NCI-H2196 treated with DMSO at 0.1 percent for 48 hours (cell line): Measurements from ENCODE around the gene GASK1A.

Source experiments
- DNase-seq: peaks from one replicate; lab custom pipeline; 2025; ENCODE audit not compliant: unreplicated experiment; lab: John Stamatoyannopoulos, UW

GASK1A gene

DNA sequence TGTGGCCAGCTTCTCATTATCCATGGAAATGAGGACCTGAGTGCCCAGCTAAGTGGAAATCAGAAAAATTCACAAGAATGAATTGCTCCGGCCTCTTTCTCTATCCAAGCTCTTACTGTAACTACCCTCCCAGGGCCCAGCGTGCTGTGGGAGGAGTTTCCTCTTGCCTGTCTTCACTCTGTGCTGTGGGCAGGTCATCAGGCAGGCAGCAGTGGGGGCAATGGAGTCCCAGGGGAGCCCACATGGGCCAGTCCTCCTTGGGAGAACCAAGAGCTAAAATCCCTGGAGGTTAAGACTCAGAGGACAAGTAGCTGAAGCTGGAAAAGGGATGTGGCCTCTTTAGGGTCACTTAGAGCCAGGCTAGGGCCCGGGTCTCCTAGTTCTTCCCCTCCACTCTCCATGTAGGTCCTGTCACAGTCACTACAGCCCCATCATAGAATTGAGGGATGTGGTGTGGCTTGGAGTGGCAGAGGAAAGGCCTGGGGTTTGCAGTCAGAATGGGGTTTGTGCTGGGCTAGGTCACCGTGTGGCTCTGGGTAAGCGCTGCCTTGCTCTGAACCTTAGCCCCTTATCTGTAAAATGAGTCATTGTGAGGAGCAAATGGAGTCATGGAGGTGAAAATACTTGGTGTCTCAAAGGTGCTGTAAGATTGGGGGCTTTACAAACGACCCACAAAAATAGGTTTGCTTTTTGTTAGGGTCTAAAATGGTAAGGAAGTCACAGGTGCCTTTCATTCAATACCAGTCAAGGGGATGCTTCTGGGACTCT is 3.7 kb downstream of the GASK1A start:
- no peak for DNase-seq

DNA sequence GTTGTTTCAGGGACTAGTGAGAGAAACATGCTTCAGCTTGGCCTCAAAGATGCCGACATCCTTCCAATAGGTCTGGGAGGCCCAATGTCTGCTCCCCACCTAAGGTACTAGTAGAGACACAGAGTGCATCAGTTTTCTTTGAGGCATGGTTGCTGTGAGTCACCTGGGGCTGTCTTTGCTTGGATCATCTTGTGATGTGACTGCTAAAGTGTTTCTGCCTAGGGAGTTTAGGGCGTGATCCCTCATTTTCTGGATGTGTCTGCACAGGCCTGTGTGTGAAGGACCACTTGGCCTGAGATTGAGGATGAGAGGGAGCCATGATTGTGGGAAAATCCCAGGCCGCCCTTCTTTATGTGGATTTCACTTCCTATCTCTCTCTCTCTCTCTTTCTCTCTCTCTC is 4.8 kb downstream of the GASK1A start:
- no peak for DNase-seq

- no peak for DNase-seq
These were observed 5.6 kb downstream of the GASK1A start for GRCh38 chr3:42984701-42985100.

- DNase-seq, result no peak
These were observed 9.0 kb downstream of the GASK1A start for GRCh38 chr3:42988097-42988496.

- DNase-seq, result no peak
These were observed 9.5 kb downstream of the GASK1A start for GRCh38 chr3:42988566-42988965.

- no peak for DNase-seq
These were observed 12.5 kb downstream of the GASK1A start for GRCh38 chr3:42991341-42992315.

GRCh38 chr3:42994595-42994994 is 15.5 kb downstream of the GASK1A start:
- no peak for DNase-seq

- no peak for DNase-seq
These were observed 16.9 kb downstream of the GASK1A start for GRCh38 chr3:42996021-42996420.

DNA sequence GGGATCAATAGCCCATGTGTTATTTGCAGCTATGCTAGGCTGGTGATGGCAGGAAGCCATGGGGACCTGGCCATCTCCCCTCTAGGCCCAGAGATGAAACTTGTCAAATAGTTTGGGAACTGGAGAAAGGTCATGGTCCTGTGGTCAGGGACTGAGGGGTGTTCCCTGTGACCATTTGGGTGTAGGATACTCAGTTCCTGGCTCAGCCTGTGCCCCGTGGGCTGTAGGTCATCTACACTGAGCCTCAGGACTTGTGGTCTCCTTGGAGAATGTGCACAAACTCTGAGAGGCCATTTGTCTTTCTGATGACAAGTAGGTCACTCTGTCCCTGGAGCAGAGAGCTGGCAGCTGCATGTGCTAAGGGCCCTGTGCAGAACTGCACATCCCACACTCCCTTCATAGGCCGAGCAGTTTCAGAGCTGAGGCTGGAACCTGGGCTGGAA is 17.5 kb downstream of the GASK1A start:
- no peak for DNase-seq

DNA sequence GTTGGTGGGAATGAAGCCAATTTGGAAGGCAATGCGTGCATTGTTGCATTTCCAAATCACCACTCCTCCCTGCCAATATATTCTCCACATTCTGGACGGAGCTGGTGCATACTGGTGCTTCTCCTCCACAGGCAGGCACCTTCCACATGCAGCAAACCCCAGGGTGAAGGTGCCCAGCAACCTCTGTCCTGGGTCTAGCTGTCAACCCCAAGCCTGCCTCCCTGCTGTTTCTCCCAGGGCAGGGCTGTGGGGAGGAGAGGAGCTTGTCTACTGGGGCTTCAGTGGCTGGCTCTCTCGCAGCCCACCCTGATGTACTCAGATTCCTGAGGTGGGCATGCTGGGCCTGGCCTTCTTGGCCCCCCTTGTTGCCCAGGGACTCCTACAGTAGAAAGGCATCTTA is 20.1 kb downstream of the GASK1A start:
- no peak for DNase-seq

DNA sequence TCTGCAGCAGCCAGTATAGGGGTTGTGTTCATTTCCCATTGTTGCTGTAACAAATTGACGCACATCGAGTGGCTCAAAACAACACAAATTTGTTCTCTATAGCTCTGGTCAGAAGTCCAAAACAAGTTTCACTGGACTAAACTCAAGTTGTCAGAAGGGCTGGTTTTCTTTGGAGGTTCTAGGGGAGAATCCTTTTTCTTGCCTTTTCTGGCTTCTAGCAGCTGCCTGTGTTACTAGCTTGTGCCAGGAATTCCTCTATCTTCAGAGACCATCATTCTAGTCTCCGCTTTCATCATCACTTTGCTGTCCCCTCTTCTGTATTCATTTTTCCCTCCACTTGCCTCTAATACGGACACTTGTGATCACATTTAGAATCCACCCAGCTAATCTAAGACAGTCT is 20.5 kb downstream of the GASK1A start:
- no peak for DNase-seq

GRCh38 chr3:43000387-43000786 is 21.3 kb downstream of the GASK1A start:
- no peak for DNase-seq

DNA sequence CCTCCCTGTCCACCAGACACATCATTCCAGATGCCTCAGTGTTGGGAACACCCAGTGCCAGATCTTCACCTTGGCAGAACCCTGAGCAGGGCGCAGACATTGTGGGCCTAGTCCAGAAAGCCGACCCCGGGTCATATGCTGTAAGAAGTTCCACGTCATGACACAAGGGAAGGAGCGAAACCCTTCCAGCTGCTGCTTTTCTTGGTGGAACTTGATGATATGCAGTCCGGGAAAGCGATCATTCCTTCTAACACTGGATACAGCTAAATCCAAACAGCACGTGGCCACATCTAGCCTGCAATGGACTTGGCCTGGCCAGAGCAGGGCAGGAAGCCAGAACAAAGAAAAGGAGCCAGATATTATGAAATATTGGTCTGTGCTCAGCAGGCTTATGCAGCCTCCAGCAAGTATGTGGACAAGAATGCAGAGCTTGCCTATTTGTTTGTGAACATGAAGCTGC is 22.0 kb downstream of the GASK1A start:
- no peak for DNase-seq

DNA sequence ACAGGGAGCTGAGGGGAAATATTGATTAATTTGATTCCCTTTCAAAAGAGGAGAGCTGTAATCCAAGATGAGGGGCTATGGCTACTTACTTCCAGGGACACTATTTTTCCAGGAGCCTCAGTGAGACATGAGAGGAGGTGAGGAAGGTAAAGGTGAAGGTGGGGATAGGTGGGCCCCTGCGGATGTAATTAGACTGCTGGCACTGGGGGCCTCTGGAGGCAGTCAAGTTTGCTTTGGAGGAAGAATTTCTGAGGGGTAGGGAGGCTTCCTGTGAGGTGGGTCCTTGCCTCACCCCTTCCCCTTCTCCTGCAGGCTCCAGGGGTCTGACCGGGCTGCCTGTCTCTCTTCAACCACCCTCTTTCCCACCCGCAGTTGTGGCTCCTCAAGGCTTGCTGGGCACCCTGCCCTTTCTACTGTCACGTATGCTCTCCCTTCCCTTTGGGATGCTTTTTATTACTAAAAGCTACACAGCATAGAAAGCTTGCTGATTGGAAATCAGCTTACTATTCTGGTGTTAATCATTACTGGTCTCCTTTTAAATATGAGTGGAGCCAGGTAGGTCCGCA is 22.5 kb downstream of the GASK1A start:
- DNase-seq, result no peak

GRCh38 chr3:43004282-43004681 is 25.2 kb downstream of the GASK1A start:
- DNase-seq, result no peak

- DNase-seq, result no peak
These were observed 26.1 kb downstream of the GASK1A start for GRCh38 chr3:43005253-43005652.

DNA sequence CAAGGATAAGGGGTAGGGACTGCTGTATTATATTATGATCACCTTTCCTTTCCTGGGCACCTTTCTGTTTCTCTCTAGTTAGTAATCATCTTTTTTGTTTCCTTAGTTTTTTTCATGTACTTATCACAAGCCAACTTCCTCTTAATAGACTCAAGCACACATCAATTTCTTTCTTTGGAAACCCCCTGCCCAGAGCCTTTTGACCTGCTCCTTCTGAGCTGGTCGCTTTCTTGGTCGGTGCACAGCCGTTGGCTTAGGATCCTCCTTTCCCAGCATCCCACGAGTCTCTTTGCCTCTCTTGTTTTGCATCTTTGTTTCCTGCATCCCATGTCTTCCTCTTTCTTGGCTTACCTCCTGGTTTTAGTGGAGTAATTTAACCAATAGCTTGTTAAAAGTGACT is 26.9 kb downstream of the GASK1A start:
- no peak for DNase-seq

DNA sequence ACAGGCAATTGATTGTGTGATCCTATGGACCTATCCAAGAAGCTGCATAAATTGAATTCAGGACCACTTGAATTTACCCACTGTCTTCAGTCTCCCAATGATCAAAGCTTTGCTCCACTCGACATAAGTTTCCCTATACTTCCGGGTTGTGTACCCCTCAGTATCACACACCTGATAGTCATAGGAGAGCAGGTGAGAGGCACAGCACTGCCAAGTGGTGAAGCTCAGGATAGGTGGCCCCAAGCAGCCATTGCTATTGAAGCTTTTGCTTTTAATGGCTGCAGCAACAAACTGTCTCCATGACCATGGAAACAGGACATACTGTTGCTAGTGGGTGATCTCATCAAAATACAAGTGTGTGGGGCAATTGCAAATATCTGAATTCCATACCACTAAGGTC is 27.7 kb downstream of the GASK1A start:
- DNase-seq, result no peak

DNA sequence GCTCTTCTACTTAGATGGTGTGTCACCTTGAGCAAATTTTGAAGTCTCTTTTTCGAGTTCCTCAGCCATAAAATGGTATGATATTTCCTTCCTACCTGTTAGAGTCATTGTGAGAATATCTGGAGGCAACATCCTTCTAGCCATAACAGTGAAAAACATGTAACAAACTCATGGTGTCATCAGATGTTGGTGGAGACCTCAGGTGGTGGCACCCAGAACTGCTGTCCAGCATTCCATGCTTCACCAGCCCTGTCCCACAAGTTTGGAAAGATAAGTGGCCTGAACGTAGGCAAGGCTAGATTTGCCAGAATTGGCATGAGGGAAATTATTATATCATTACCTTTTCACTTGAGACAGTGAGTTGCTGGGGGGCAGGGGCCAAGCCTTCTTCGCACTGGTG is 30.4 kb downstream of the GASK1A start:
- DNase-seq, result no peak

DNA sequence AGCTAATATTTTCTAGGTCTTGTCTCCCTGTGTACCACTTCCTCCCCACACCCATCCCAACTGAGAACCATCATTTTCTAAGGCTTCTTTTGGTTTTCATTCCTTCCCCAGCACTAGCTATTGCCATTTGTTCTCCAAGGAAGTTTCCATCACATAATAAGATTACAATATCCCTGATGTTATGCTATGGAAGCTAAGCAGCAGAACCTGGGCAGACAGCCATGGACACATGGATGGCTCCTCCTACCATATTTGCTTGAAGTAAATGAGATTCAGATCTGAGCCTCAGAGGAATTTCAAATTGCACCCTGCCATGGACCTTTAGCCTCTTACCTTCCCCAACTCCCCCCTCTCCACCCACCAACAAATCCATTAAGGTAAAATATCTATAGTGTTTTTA is 31.5 kb downstream of the GASK1A start:
- DNase-seq, result no peak

DNA sequence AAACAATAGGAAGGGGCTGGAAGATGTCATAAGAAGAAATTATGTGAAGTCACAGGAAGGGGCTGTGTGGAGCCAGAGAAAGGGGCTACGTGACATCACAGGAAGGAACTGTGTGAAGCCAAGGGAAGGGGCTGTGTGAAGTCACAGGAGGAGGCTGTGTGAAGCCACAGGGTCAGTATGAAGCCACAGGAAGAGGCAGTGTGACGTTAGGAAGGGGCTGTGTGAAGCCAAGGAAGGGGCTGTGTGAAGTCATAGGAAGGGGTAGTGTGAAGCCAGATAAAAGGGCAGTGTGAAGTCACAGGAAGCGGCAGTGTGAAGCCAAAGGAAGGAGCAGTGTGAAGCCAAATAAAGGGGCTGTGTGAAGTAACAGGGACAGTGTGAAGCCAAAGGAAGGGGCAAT is 32.5 kb downstream of the GASK1A start:
- DNase-seq, result no peak

DNA sequence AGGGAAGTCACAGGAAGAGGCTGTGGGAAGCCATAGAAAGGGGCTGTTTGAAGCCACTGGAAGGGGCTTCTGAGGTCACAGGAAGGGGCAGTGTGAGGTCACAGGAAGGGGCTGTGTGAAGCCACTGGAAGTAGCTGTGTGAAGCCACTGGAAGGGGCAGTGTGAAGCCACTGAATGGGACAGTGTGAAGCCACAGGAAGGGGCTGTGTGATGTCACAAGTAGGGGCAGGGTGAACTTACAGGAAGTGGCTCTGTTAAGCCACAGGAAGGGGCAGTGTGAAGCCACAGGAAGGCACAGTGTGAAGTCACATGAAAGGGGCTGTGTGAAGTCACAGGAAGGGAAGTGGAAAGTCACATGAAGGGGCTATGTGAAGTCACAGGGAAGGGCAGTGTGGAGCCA is 33.1 kb downstream of the GASK1A start:
- DNase-seq, result no peak
